K562 (cell line): ENCODE data around the gene CNOT6L. TPM values are rescaled to one million over a fixed set of nuclear protein-coding genes. Genes with fewer than 3 reads are reported as not detected.
A peak's percentile ranks its signal among the peaks of the same experiment; 100 is the strongest.

Experiments used
- BCLAF1 ChIP-seq, 2 experiments: fragments of 450-650 bp in 1 of 2; IDR thresholded peaks; 2 replicates each; pipeline ENCODE4 v1.6.1; 2011 to 2017; ENCODE audit warnings: low read depth in 2 of 2, antibody characterized with exemption in 1 of 2, borderline replicate concordance in 1 of 2, low read length in 1 of 2, mild to moderate bottlenecking in 1 of 2, mixed read lengths in 1 of 2; ENCODE audit not compliant: control insufficient read depth in 1 of 2
- C11orf30 ChIP-seq: fragments of 450-650 bp; IDR thresholded peaks from 2 replicates; pipeline ENCODE4 v1.6.1; 2016; ENCODE audit warnings: low read depth, mild to moderate bottlenecking
- CBFA2T3 ChIP-seq: fragments of 450-650 bp; IDR thresholded peaks from 2 replicates; pipeline ENCODE4 v1.6.1; 2017
- CHD7 ChIP-seq: fragments of 200-600 bp; sonication (generic); IDR thresholded peaks from one replicate; pipeline ENCODE4 v1.6.1; 2012; ENCODE audit warnings: mild to moderate bottlenecking, low read depth, low read length, inconsistent platforms
- ESRRA ChIP-seq: fragments of 450-650 bp; IDR thresholded peaks from 2 replicates; pipeline ENCODE4 v1.6.1; 2014; ENCODE audit warnings: low read depth, mild to moderate bottlenecking, moderate library complexity, borderline replicate concordance
- ETV5 ChIP-seq: sonication (generic); formaldehyde crosslinking; IDR thresholded peaks from 2 replicates; pipeline ENCODE4 v1.4.0; 2020; ENCODE audit warnings: low read depth, mild to moderate bottlenecking, missing genetic modification reagents
- KDM4B ChIP-seq, 2 experiments: fragments of 450-650 bp in 1 of 2; sonication (generic) in 1 of 2; IDR thresholded peaks; 2 replicates each; pipeline ENCODE4 v1.6.1; 2016 to 2017; ENCODE audit warnings: borderline replicate concordance in 2 of 2, antibody characterized with exemption in 1 of 2, low read depth in 1 of 2, mild to moderate bottlenecking in 1 of 2
- NR2C1 ChIP-seq, 2 experiments: fragments of 450-650 bp; IDR thresholded peaks; 2 replicates each; pipeline ENCODE4 v1.6.1; 2017; ENCODE audit warnings: mild to moderate bottlenecking in 2 of 2, antibody characterized with exemption in 1 of 2, inconsistent platforms in 1 of 2, missing compliant biosample characterization in 1 of 2, missing genetic modification characterization in 1 of 2
- PML ChIP-seq: IDR thresholded peaks from 2 replicates; pipeline ENCODE4 v1.6.1; 2012; ENCODE audit warnings: low read length, inconsistent platforms
- THRAP3 ChIP-seq: fragments of 450-650 bp; IDR thresholded peaks from 2 replicates; pipeline ENCODE4 v1.6.1; 2016; ENCODE audit warnings: mild to moderate bottlenecking, inconsistent platforms, borderline replicate concordance
- XRCC3 ChIP-seq: fragments of 450-650 bp; IDR thresholded peaks from 2 replicates; pipeline ENCODE4 v1.6.1; 2017; ENCODE audit warnings: mild to moderate bottlenecking, moderate library complexity
- ZNF584 ChIP-seq: fragments of 200-800 bp; sonication (Bioruptor generic); IDR thresholded peaks from 2 replicates; pipeline ENCODE4 v1.6.1; 2016; ENCODE audit warnings: low read depth, mild to moderate bottlenecking, missing genetic modification characterization, missing compliant biosample characterization
- ZSCAN29 ChIP-seq: fragments of 450-650 bp; IDR thresholded peaks from 2 replicates; pipeline ENCODE4 v1.6.1; 2017
- polyA plus RNA-seq, 8 experiments: library from polyadenylated mRNA; depleted of rRNA in 4 of 8; stranded (reverse) in 5 of 8; unstranded in 3 of 8; fragments of >200 nt; fragmentation: Nextera tagmentation in 2 of 8; fragmentation: Illumina TruSeq in 1 of 8; extraction: Ambion mirVana in 2 of 8; extraction: Trizol in 1 of 8; gene quantifications; 2 replicates each; pipeline versions ENCODE4 v1.2.1 to v1.2.3, GENCODE V29; 2011 to 2014; ENCODE audit warnings: inconsistent platforms in 1 of 8, missing spikeins in 1 of 8
- total RNA-seq, 7 experiments: library from RNA; depleted of rRNA in 6 of 7; stranded (reverse); fragments of >200 nt in 6 of 7; fragmentation: Illumina TruSeq in 2 of 7; extraction: Trizol in 2 of 7; gene quantifications; 2 replicates each; pipeline versions ENCODE4 v1.2.1 to v1.2.3, GENCODE V29; 2011 to 2021; ENCODE audit warnings: low replicate concordance in 1 of 7

CNOT6L gene
- total and polyA plus RNA-seq, 9 of the 15 experiments (the other 6 are each of a cell fraction or from before 2014, with no cell fraction given): 3.7 to 27.9 (median 6.5) TPM

- peak; percentile 61 for TF ChIP-seq CHD7
- peak; percentile 82 for TF ChIP-seq NR2C1 (IDR thresholded peaks at IDR 0.05)
- TF ChIP-seq NR2C1 (tag; IDR thresholded peaks at IDR 0.05): peak; percentile 90
- TF ChIP-seq C11orf30: peak; percentile 99
- peak; percentile 83 for TF ChIP-seq PML
- no peak for TF ChIP-seq KDM4B (IDR thresholded peaks at IDR 0.05; ENCODE audit: borderline replicate concordance in 2 of 2, low read depth in 1 of 2)
- TF ChIP-seq BCLAF1 (IDR thresholded peaks at IDR 0.05; ENCODE audit: borderline replicate concordance in 1 of 2, control insufficient read depth in 1 of 2, low read depth in 2 of 2, low read length in 1 of 2): peak in 1 of 2 experiments; percentile 97; a peak in 2 of 4 replicates
- TF ChIP-seq THRAP3: 0 out of 2 replicates have a peak, but pooled peaks have one; percentile 73
- TF ChIP-seq ZSCAN29: 0 out of 2 replicates have a peak, but pooled peaks have one; percentile 21
- no peak for TF ChIP-seq XRCC3
- peak; percentile 45 for TF ChIP-seq CBFA2T3
- TF ChIP-seq ZNF584 (CRISPR knock-in tag): peak; percentile 93
- TF ChIP-seq ETV5 (CRISPR knock-in tag): peak; percentile 53; the same call in 1 of the 2 replicates
- TF ChIP-seq ESRRA: peak; percentile 76; the same call in 1 of the 2 replicates
These were observed 43.5 kb upstream of the CNOT6L start, which contains the start of gene MRPL1 (continued) for GRCh38 chr4:77862478-77863216.
